K562 (cell line): ENCODE data around the gene ADSS2. TPM values are rescaled to one million over a fixed set of nuclear protein-coding genes. Genes with fewer than 3 reads are reported as not detected.

Experiments used
- ATAC-seq: fragments of 200-7000 bp; cut with Tn5 transposase; 3 replicates; pipeline ENCODE4 v1.9.1; 2020; ENCODE audit warnings: moderate library complexity
- BruUV-seq: library from RNA; stranded (reverse); fragments of 400-500 nt; replicated peaks from 2 replicates; lab custom pipeline; 2021; lab: Mats Ljungman, UMichigan
- CTCF ChIA-PET: fragments of 300-600 bp; formaldehyde crosslinking; extraction: SDS; loops from one replicate; lab custom pipeline; 2021; ENCODE audit warnings: low intra/inter-chr PET ratio; lab: Yijun Ruan, JAX
- POLR2A ChIA-PET: fragments of 300-600, 350-650 bp; sonication (Branson Sonifier 250); formaldehyde crosslinking; extraction: SDS; loops from one replicate; lab custom pipeline; 2021; ENCODE audit warnings: antibody characterized with exemption, inconsistent platforms; lab: Yijun Ruan, JAX
- DNase-seq, 4 experiments: peaks; one replicate each; pipeline versions ENCODE4 v3.0.0 to v3.0.0-alpha.2; 2011 to 2018; ENCODE audit warnings: low spot score in 3 of 4, mixed read lengths in 3 of 4; ENCODE audit errors: extremely low read depth in 1 of 4
- FAIRE-seq: peaks from 2 replicates; lab custom pipeline; 2011; peaks lifted over from hg19 to GRCh38; lab: Jason Lieb, UNC
- H2AFZ ChIP-seq: 2 replicates; pipeline ENCODE4 v1.6.0; 2011; ENCODE audit warnings: low read depth, low read length, control low read depth, inconsistent platforms
- H3K27ac ChIP-seq: fragments of 200-600 bp; 3 replicates; pipeline ENCODE4 v1.8.0; 2011; ENCODE audit warnings: low read depth, mild to moderate bottlenecking, control low read depth, inconsistent platforms, low read length, moderate library complexity, mixed read lengths; ENCODE audit errors: extremely low read depth
- H3K27me3 ChIP-seq, 2 experiments: fragments of 300-600 bp in 1 of 2; 2 replicates in 1 of 2; 3 replicates in 1 of 2; pipeline versions ENCODE4 v1.6.0 to v1.8.0; 2011; ENCODE audit warnings: inconsistent platforms in 2 of 2, low read length in 2 of 2, mild to moderate bottlenecking in 1 of 2, mixed read lengths in 1 of 2, moderate library complexity in 1 of 2; ENCODE audit not compliant: control insufficient read depth in 2 of 2, insufficient read depth in 2 of 2
- H3K36me3 ChIP-seq: fragments of 300-600 bp; 3 replicates; pipeline ENCODE4 v1.8.0; 2011; ENCODE audit warnings: mild to moderate bottlenecking, low read length, inconsistent platforms; ENCODE audit not compliant: control insufficient read depth, insufficient read depth
- H3K4me1 ChIP-seq, 2 experiments: fragments of 200-600 bp in 1 of 2; replicated peaks in 1 of 2; 2 replicates in 1 of 2; 3 replicates in 1 of 2; pipeline versions ENCODE4 v1.5.1 to v1.8.0; 2011; ENCODE audit warnings: inconsistent platforms in 2 of 2, low read length in 2 of 2, mild to moderate bottlenecking in 1 of 2, mixed read lengths in 1 of 2, moderate library complexity in 1 of 2; ENCODE audit not compliant: control insufficient read depth in 2 of 2, insufficient read depth in 2 of 2
- H3K4me2 ChIP-seq: 2 replicates; pipeline ENCODE4 v1.6.1; 2011; ENCODE audit warnings: low read length, control low read depth, inconsistent platforms, mixed read lengths; ENCODE audit not compliant: insufficient read depth
- H3K4me3 ChIP-seq: fragments of 200-600 bp; sonication (generic), shearing (Covaris generic); 2 replicates; pipeline ENCODE4 v1.5.1; 2016; ENCODE audit warnings: control low read depth, inconsistent platforms
- H3K79me2 ChIP-seq: fragments of 200-600 bp; 3 replicates; pipeline ENCODE4 v1.8.0; 2011; ENCODE audit warnings: low read length, inconsistent platforms; ENCODE audit not compliant: control insufficient read depth, insufficient read depth
- H3K9ac ChIP-seq, 2 experiments: 2 replicates each; pipeline versions ENCODE4 v1.6.0 to v1.6.1; 2011; ENCODE audit warnings: low read depth in 2 of 2, low read length in 2 of 2, control low read depth in 1 of 2, inconsistent platforms in 1 of 2, mild to moderate bottlenecking in 1 of 2, mixed read lengths in 1 of 2; ENCODE audit not compliant: insufficient read depth in 1 of 2
- H3K9me1 ChIP-seq: one replicate; pipeline ENCODE4 v1.6.0; 2011; ENCODE audit warnings: inconsistent platforms, mild to moderate bottlenecking, low read length, moderate library complexity; ENCODE audit not compliant: control insufficient read depth, insufficient read depth
- H3K9me3 ChIP-seq: replicated peaks from 2 replicates; pipeline ENCODE4 v1.5.1; 2011; ENCODE audit warnings: low read depth, low read length, inconsistent platforms; ENCODE audit not compliant: control insufficient read depth, insufficient read depth
- H4K20me1 ChIP-seq: replicated peaks from 2 replicates; pipeline ENCODE4 v1.6.1; 2011; ENCODE audit warnings: low read length, inconsistent platforms, mixed read lengths; ENCODE audit not compliant: control insufficient read depth, insufficient read depth
- CBFA2T3 ChIP-seq: fragments of 450-650 bp; IDR thresholded peaks from 2 replicates; pipeline ENCODE4 v1.6.1; 2017
- CTCF ChIP-seq, 3 experiments: IDR thresholded peaks in 2 of 3; conservative IDR thresholded peaks in 1 of 3; 2 replicates each; pipeline ENCODE4 v1.5.1; 2011 to 2012; ENCODE audit warnings: low read length in 3 of 3, mild to moderate bottlenecking in 3 of 3, control low read depth in 2 of 3, improper control_type of control experiment in 1 of 3, inconsistent platforms in 1 of 3, low read depth in 1 of 3, mixed read lengths in 1 of 3, moderate library complexity in 1 of 3; ENCODE audit not compliant: insufficient read depth in 2 of 3
- KLF13 ChIP-seq: fragments of 450-650 bp; IDR thresholded peaks from 2 replicates; pipeline ENCODE4 v1.6.1; 2016; ENCODE audit warnings: missing genetic modification characterization, low read depth, mild to moderate bottlenecking, missing compliant biosample characterization, moderate library complexity, borderline replicate concordance
- PPARD ChIP-seq: fragments of 250-450 bp; sonication (Bioruptor Pico); IDR thresholded peaks from 2 replicates; pipeline ENCODE4 v1.8.0; 2022; ENCODE audit warnings: inconsistent platforms, mild to moderate bottlenecking, moderate library complexity
- TRIM25 ChIP-seq: fragments of 450-650 bp; IDR thresholded peaks from 2 replicates; pipeline ENCODE4 v1.7.0; 2016; ENCODE audit warnings: borderline replicate concordance
- WGBS: fragments of 100-300 bp; shearing (Covaris generic); methylation state at CpG from one replicate; pipeline ENCODE4 v1.1.6; 2016; ENCODE audit warnings: low coverage, mixed read lengths; ENCODE audit not compliant: insufficient coverage; ENCODE audit errors: missing lambda C conversion rate; 5-methylcytosine and 5-hydroxymethylcytosine counted together
- in situ Hi-C: fragments of 300-500 bp; cut with MboI; formaldehyde crosslinking; loops from 4 replicates; pipeline ENCODE4 v1.15.0; 2018; ENCODE audit warnings: inconsistent platforms, mixed read lengths
- intact Hi-C: fragments of 100-400 bp; cut with micrococcal nuclease; formaldehyde crosslinking; loops from 2 replicates; pipeline ENCODE4 v1.14.2; 2022
- polyA plus RNA-seq, 8 experiments: library from polyadenylated mRNA; depleted of rRNA in 4 of 8; stranded (reverse) in 5 of 8; unstranded in 3 of 8; fragments of >200 nt; fragmentation: Nextera tagmentation in 2 of 8; fragmentation: Illumina TruSeq in 1 of 8; extraction: Ambion mirVana in 2 of 8; extraction: Trizol in 1 of 8; gene quantifications; 2 replicates each; pipeline versions ENCODE4 v1.2.1 to v1.2.3, GENCODE V29; 2011 to 2014; ENCODE audit warnings: inconsistent platforms in 1 of 8, missing spikeins in 1 of 8
- total RNA-seq, 7 experiments: library from RNA; depleted of rRNA in 6 of 7; stranded (reverse); fragments of >200 nt in 6 of 7; fragmentation: Illumina TruSeq in 2 of 7; extraction: Trizol in 2 of 7; gene quantifications; 2 replicates each; pipeline versions ENCODE4 v1.2.1 to v1.2.3, GENCODE V29; 2011 to 2021; ENCODE audit warnings: low replicate concordance in 1 of 7

Gene ADSS2
- total and polyA plus RNA-seq, 9 of the 15 experiments (the other 6 are each of a cell fraction or from before 2014, with no cell fraction given) = 8.8 to 63.8 (median 59.4) TPM

GRCh38 chr1:244412176-244412575 is 39.5 kb downstream of the ADSS2 start:
- intact Hi-C loops (no loop called here), in situ Hi-C loops (no loop called here)
- Histone ChIP-seq H3K36me3 (peaks cover 96% of the 10 kb centered on the region), H3K4me1 (no peaks in the 10 kb centered on the region), H3K4me3 (no peak overlapping the region), H3K9me3 (no peaks in the 10 kb centered on the region), H3K79me2 (no peaks in the 10 kb centered on the region), H3K4me2 (no peak overlapping the region), H3K9me1 (no peaks in the 10 kb centered on the region), H3K27me3 (no peaks in the 10 kb centered on the region), H3K9ac (no peak overlapping the region), H2AFZ (no peak overlapping the region), H4K20me1 (no peaks in the 10 kb centered on the region), H3K27ac (no peak overlapping the region)
- TF ChIP-seq KLF13 (tag) (no peak), TRIM25 (no peak), CBFA2T3 (no peak), CTCF (IDR thresholded peaks at IDR 0.05 in 2 of 3, conservative IDR thresholded peaks at IDR 0.05 in 1 of 3; ENCODE audit: insufficient read depth in 2 of 3, low read depth in 1 of 3, low read length in 3 of 3) (no peak), PPARD (no peak)
- ATAC-seq (no peak), FAIRE-seq (no peak), DNase-seq (no peak)
- CTCF ChIA-PET = no interaction called here
- BruUV-seq = no TSS peak
- POLR2A ChIA-PET = interaction anchor here (1.0 to 1.5 kb wide), 2 partner anchors 30 to 38 kb away, joined by 4 to 5 read pairs; no protein-coding TSS in a partner anchor
- 96% methylated on average over 5 of the region's 5 CpGs for WGBS
